HCT116 (cell line): ENCODE measurements around the gene SLC38A9. TPM values are rescaled to one million over a fixed set of nuclear protein-coding genes. Genes with fewer than 3 reads are reported as not detected.

Experiments
- ATAC-seq: fragments of 200-7000 bp; cut with Tn5 transposase; 2 replicates; pipeline ENCODE4 v1.9.1; 2020; ENCODE audit warnings: mild to moderate bottlenecking, moderate library complexity
- BruUV-seq: library from RNA; stranded (reverse); fragments of 400-500 nt; replicated peaks from 2 replicates; lab custom pipeline; 2021; lab: Mats Ljungman, UMichigan
- CTCF ChIA-PET: fragments of 300-600 bp; sonication (Branson Sonifier 250); formaldehyde crosslinking; loops from one replicate; lab custom pipeline; 2021; ENCODE audit warnings: antibody characterized with exemption; lab: Charles Lee
- POLR2A ChIA-PET: fragments of 300-600, 350-600 bp; sonication (Branson Sonifier 250); formaldehyde crosslinking; loops from one replicate; lab custom pipeline; 2021; ENCODE audit warnings: antibody characterized with exemption; lab: Charles Lee
- RAD21 ChIA-PET, 2 experiments: fragments of 300-600 bp; sonication (Branson Sonifier 250); formaldehyde crosslinking; loops; one replicate each; lab custom pipeline; 2023; ENCODE audit warnings: low total read pairs in 2 of 2; ENCODE audit not compliant: uncharacterized antibody in 2 of 2, unreplicated experiment in 2 of 2, low non-redundant PET in 1 of 2; lab: Charles Lee
- DNase-seq: peaks from one replicate; pipeline ENCODE4 v3.0.0-alpha.2; 2010; ENCODE audit warnings: low read depth, low spot score
- H2AFZ ChIP-seq: fragments of 200-600 bp; shearing (Covaris generic), sonication (generic); 2 replicates; pipeline ENCODE4 v1.6.1; 2017; ENCODE audit warnings: low read depth, mixed run types, mixed read lengths, antibody characterized with exemption, low read length; ENCODE audit not compliant: poor library complexity, severe bottlenecking
- H3K27ac ChIP-seq: 2 replicates; pipeline ENCODE4 v1.5.1; 2012; ENCODE audit warnings: low read depth, low read length
- H3K27me3 ChIP-seq: fragments of 200-600 bp; sonication (generic); 2 replicates; pipeline ENCODE4 v1.6.1; 2016; ENCODE audit warnings: mixed run types, low read length, mixed read lengths; ENCODE audit not compliant: insufficient read depth
- H3K36me3 ChIP-seq, 2 experiments: fragments of 200-500 bp in 1 of 2; fragments of 200-600 bp in 1 of 2; sonication (Bioruptor generic) in 1 of 2; sonication (generic) in 1 of 2; 2 replicates each; pipeline versions ENCODE4 v1.5.1 to v1.6.1; 2014 to 2016; ENCODE audit warnings: low read length in 2 of 2, inconsistent platforms in 1 of 2, mixed read lengths in 1 of 2, mixed run types in 1 of 2; ENCODE audit not compliant: insufficient read depth in 2 of 2, control insufficient read depth in 1 of 2
- H3K4me1 ChIP-seq, 2 experiments: fragments of 200-600 bp in 1 of 2; sonication (generic) in 1 of 2; 2 replicates each; pipeline versions ENCODE4 v1.5.1 to v1.6.1; 2012 to 2017; ENCODE audit warnings: low read length in 2 of 2, inconsistent platforms in 1 of 2, mild to moderate bottlenecking in 1 of 2, mixed read lengths in 1 of 2, mixed run types in 1 of 2, moderate library complexity in 1 of 2; ENCODE audit not compliant: insufficient read depth in 2 of 2, control insufficient read depth in 1 of 2
- H3K4me2 ChIP-seq: fragments of 200-600 bp; sonication (generic); 2 replicates; pipeline ENCODE4 v1.6.1; 2017; ENCODE audit warnings: mixed run types, low read length, mixed read lengths
- H3K4me3 ChIP-seq, 2 experiments: fragments of 200-600 bp in 1 of 2; sonication (generic) in 1 of 2; replicated peaks in 1 of 2; 2 replicates each; pipeline ENCODE4 v1.5.1; 2011 to 2016; ENCODE audit warnings: low read length in 2 of 2, control low read depth in 1 of 2, low read depth in 1 of 2, mild to moderate bottlenecking in 1 of 2, mixed read lengths in 1 of 2, mixed run types in 1 of 2
- H3K79me2 ChIP-seq: fragments of 200-600 bp; sonication (generic); 2 replicates; pipeline ENCODE4 v1.6.1; 2017; ENCODE audit warnings: mild to moderate bottlenecking, mixed run types, low read length, moderate library complexity, mixed read lengths; ENCODE audit not compliant: insufficient read depth
- H3K9ac ChIP-seq: fragments of 200-600 bp; sonication (generic); 2 replicates; pipeline ENCODE4 v1.6.1; 2016; ENCODE audit warnings: low read length, mixed read lengths
- H3K9me2 ChIP-seq: fragments of 200-600 bp; sonication (generic), shearing (Covaris generic); 2 replicates; pipeline ENCODE4 v1.6.1; 2017; ENCODE audit warnings: mixed run types, mild to moderate bottlenecking, moderate library complexity; ENCODE audit not compliant: insufficient read depth
- H3K9me3 ChIP-seq, 2 experiments: fragments of 200-500 bp in 1 of 2; fragments of 200-600 bp in 1 of 2; sonication (Bioruptor generic) in 1 of 2; sonication (generic) in 1 of 2; 2 replicates each; pipeline ENCODE4 v1.6.1; 2014 to 2017; ENCODE audit warnings: low read length in 2 of 2, mixed read lengths in 2 of 2, inconsistent platforms in 1 of 2, low read depth in 1 of 2, mild to moderate bottlenecking in 1 of 2, mixed run types in 1 of 2, moderate library complexity in 1 of 2; ENCODE audit not compliant: control insufficient read depth in 1 of 2, insufficient read depth in 1 of 2
- H4K20me1 ChIP-seq: fragments of 200-600 bp; sonication (generic), shearing (Covaris generic); 2 replicates; pipeline ENCODE4 v1.6.1; 2017; ENCODE audit warnings: mixed run types, mild to moderate bottlenecking, moderate library complexity; ENCODE audit not compliant: insufficient read depth
- CEBPB ChIP-seq: IDR thresholded peaks from 2 replicates; pipeline ENCODE4 v1.6.1; 2012; ENCODE audit warnings: low read depth
- ELF1 ChIP-seq: IDR thresholded peaks from 2 replicates; pipeline ENCODE4 v1.6.1; 2012; ENCODE audit warnings: low read depth, borderline replicate concordance
- EZH2 ChIP-seq: fragments of 200-600 bp; sonication (generic); IDR thresholded peaks from 2 replicates; pipeline ENCODE4 v1.6.1; 2017; ENCODE audit warnings: antibody characterized with exemption, mixed run types
- RAD21 ChIP-seq: IDR thresholded peaks from 2 replicates; pipeline ENCODE4 v1.6.1; 2012; ENCODE audit warnings: low read depth, mild to moderate bottlenecking
- intact Hi-C: fragments of 100-400 bp; cut with micrococcal nuclease; formaldehyde crosslinking; loops from 2 replicates; pipeline ENCODE4 v1.10.0; 2022
- total RNA-seq: library from RNA; stranded (reverse); gene quantifications from one replicate; pipeline ENCODE4 v1.2.1, GENCODE V29; 2021; ENCODE audit not compliant: unreplicated experiment

Gene SLC38A9
- total RNA-seq, 1 experiment from 2014 or later: 12.6 TPM

GRCh38 chr5:55636683-55637082 is 75.4 kb downstream of the SLC38A9 start:
- Histone ChIP-seq H3K9me3 (no peaks in the 10 kb centered on the region), H3K4me2 (no peak overlapping the region), H3K4me3 (no peak overlapping the region), H3K27me3 (no peaks in the 10 kb centered on the region), H2AFZ (no peak overlapping the region), H3K9ac (no peak overlapping the region), H3K9me2 (no peaks in the 10 kb centered on the region), H4K20me1 (no peaks in the 10 kb centered on the region), H3K36me3 (no peaks in the 10 kb centered on the region)
- DNase-seq (no peak), ATAC-seq (no peak)
- intact Hi-C loops: no loop called here
- CTCF ChIA-PET: no interaction called here
- POLR2A ChIA-PET: no interaction called here
- RAD21 ChIA-PET: no interaction called here
- TF ChIP-seq EZH2 (no peak), ELF1 (peak; percentile 25; the same call in 1 of the 2 replicates), CEBPB (no peak)
- TF ChIP-seq, all 23 proteins: peak for 1
- H3K4me1 ChIP-seq: peaks cover 0 to 30% of the 10 kb centered on the region in 2 experiments; a peak in 2 of 4 replicates
- BruUV-seq: no TSS peak
- no peaks in the 10 kb centered on the region for H3K79me2 ChIP-seq
- H3K27ac ChIP-seq: no peak overlapping the region

- Histone ChIP-seq H3K4me3 (no peak overlapping the region), H3K79me2 (no peaks in the 10 kb centered on the region), H3K9ac (no peak overlapping the region), H3K27me3 (no peaks in the 10 kb centered on the region), H4K20me1 (no peaks in the 10 kb centered on the region), H3K9me2 (no peaks in the 10 kb centered on the region), H3K4me1 (peaks cover 0 to 30% of the 10 kb centered on the region in 2 experiments; a peak in 2 of 4 replicates), H2AFZ (no peak overlapping the region), H3K4me2 (no peak overlapping the region), H3K27ac (no peak overlapping the region), H3K9me3 (no peaks in the 10 kb centered on the region), H3K36me3 (no peaks in the 10 kb centered on the region)
- intact Hi-C loops: no loop called here
- ChIA-PET POLR2A (no interaction called here), RAD21 (no interaction called here), CTCF (no interaction called here)
- DNase-seq (no peak), ATAC-seq (no peak)
- no TSS peak for BruUV-seq
- no peak for TF ChIP-seq RAD21
Measured at GRCh38 chr5:55636177-55636576, 75.9 kb downstream of the SLC38A9 start.
